Natural killer cell (primary cell): ENCODE data around the gene RAB8A. TPM values are rescaled to one million over a fixed set of nuclear protein-coding genes. Genes with fewer than 3 reads are reported as not detected.

Experiments
- ATAC-seq, 3 donors: fragments of 150-1000 bp in 2 of 3; fragments of 200-7000 bp in 1 of 3; cut with Tn5 transposase; 1 replicate in 1 of 3; 2 replicates in 2 of 3; pipeline ENCODE4 v1.10.0; 2021; ENCODE audit warnings: mild to moderate bottlenecking in 2 of 3, moderate library complexity in 2 of 3
- DNase-seq, 2 donors: peaks; one replicate each; pipeline versions ENCODE4 v3.0.0 to v3.0.0-alpha.2; 2013 to 2021; ENCODE audit warnings: mixed read lengths in 1 of 2
- H3K27ac ChIP-seq: one replicate; pipeline ENCODE4 v1.5.1; 2013; ENCODE audit warnings: mild to moderate bottlenecking, low read length
- H3K27me3 ChIP-seq: one replicate; pipeline ENCODE4 v1.6.1; 2013; ENCODE audit warnings: low read length; ENCODE audit not compliant: control insufficient read depth, insufficient read depth
- H3K36me3 ChIP-seq: one replicate; pipeline ENCODE4 v1.6.1; 2013; ENCODE audit warnings: low read length; ENCODE audit not compliant: control insufficient read depth, insufficient read depth
- H3K4me1 ChIP-seq: one replicate; pipeline ENCODE4 v1.6.1; 2013; ENCODE audit warnings: low read length; ENCODE audit not compliant: control insufficient read depth, insufficient read depth
- H3K4me3 ChIP-seq: one replicate; pipeline ENCODE4 v1.5.1; 2013; ENCODE audit warnings: low read length
- H3K9me3 ChIP-seq: one replicate; pipeline ENCODE4 v1.6.1; 2013; ENCODE audit warnings: low read length; ENCODE audit not compliant: control insufficient read depth, insufficient read depth
- H3K27ac Mint-ChIP-seq, 2 donors: one replicate each; pipeline ENCODE4 v1.8.0; 2022; ENCODE audit warnings: mild to moderate bottlenecking in 2 of 2, mixed read lengths in 2 of 2, moderate library complexity in 1 of 2
- H3K27me3 Mint-ChIP-seq, 2 donors: one replicate each; pipeline ENCODE4 v1.8.0; 2022; ENCODE audit warnings: low read depth in 2 of 2, mixed read lengths in 2 of 2
- H3K36me3 Mint-ChIP-seq: one replicate; pipeline ENCODE4 v1.8.0; 2022; ENCODE audit warnings: mixed read lengths
- H3K4me1 Mint-ChIP-seq, 2 donors: one replicate each; pipeline ENCODE4 v1.8.0; 2022; ENCODE audit warnings: mixed read lengths in 2 of 2
- H3K4me3 Mint-ChIP-seq: one replicate; pipeline ENCODE4 v1.8.0; 2022; ENCODE audit warnings: mild to moderate bottlenecking, moderate library complexity, mixed read lengths
- H3K9me3 Mint-ChIP-seq, 2 donors: one replicate each; pipeline ENCODE4 v1.8.0; 2022; ENCODE audit warnings: mixed read lengths in 2 of 2
- CTCF ChIP-seq: fragments of 200-600 bp; IDR thresholded peaks from one replicate; pipeline ENCODE4 v1.8.0; 2022; ENCODE audit warnings: antibody characterized with exemption
- WGBS: methylation state at CpG from one replicate; pipeline ENCODE4 v1.1.7; 2013; ENCODE audit warnings: missing lambda C conversion rate; ENCODE audit not compliant: insufficient coverage; 5-methylcytosine and 5-hydroxymethylcytosine counted together
- intact Hi-C: fragments of 100-400 bp; cut with micrococcal nuclease; formaldehyde crosslinking; loops from one replicate; pipeline ENCODE4 v1.14.2; 2022
- total RNA-seq, 4 donors: library from RNA; stranded (reverse); fragments of 120-200 nt in 1 of 4; gene quantifications; one replicate each; pipeline versions ENCODE4 v1.2.3 to v1.2.4, GENCODE V29; 2013 to 2022

Gene RAB8A
- total RNA-seq, 3 donors from 2014 or later (not counting 1 experiment from before 2014, with no cell fraction given): 137 to 161 (median 149) TPM

- intact Hi-C loops: no loop called here
- H3K27ac ChIP-seq: no peak overlapping the region
- peaks cover 9% of the 10 kb centered on the region for H3K36me3 Mint-ChIP-seq
Measured at GRCh38 chr19:16127080-16127479, 15.4 kb downstream of the RAB8A start.

GRCh38 chr19:16127776-16128371 lies 16.2 kb downstream of the RAB8A start:
- H3K9me3 Mint-ChIP-seq: peaks cover 8 to 9% of the 10 kb centered on the region in 2 donors
- H3K27ac Mint-ChIP-seq: peak overlapping the region in 1 of 2 donors; percentile 26
- no peak overlapping the region for H3K4me3 Mint-ChIP-seq
- Histone ChIP-seq H3K4me3 (no peak overlapping the region), H3K9me3 (no peaks in the 10 kb centered on the region), H3K27me3 (no peaks in the 10 kb centered on the region), H3K4me1 (peaks cover 7% of the 10 kb centered on the region), H3K36me3 (peaks cover 90% of the 10 kb centered on the region), H3K27ac (no peak overlapping the region)
- WGBS: 95% methylated on average over 21 of the region's 21 CpGs
- H3K36me3 Mint-ChIP-seq: peaks cover 17% of the 10 kb centered on the region
- no peak for TF ChIP-seq CTCF
- ATAC-seq (no peak), DNase-seq (no peak)
- no peaks in the 10 kb centered on the region for H3K27me3 Mint-ChIP-seq
- intact Hi-C loops: no loop called here
- H3K4me1 Mint-ChIP-seq: peaks cover 16 to 31% of the 10 kb centered on the region in 2 donors

More at GRCh38 chr19:16127080-16127479, 15.4 kb downstream of the RAB8A start:
- Mint-ChIP-seq H3K4me3 (no peak overlapping the region), H3K9me3 (peaks cover 8 to 9% of the 10 kb centered on the region in 2 donors), H3K4me1 (peaks cover 8 to 26% of the 10 kb centered on the region in 2 donors), H3K27ac (no peak overlapping the region), H3K27me3 (no peaks in the 10 kb centered on the region)
- peaks cover 90% of the 10 kb centered on the region for H3K36me3 ChIP-seq
- ATAC-seq (no peak), DNase-seq (no peak)
- no peak overlapping the region for H3K4me3 ChIP-seq
- H3K27me3 ChIP-seq: no peaks in the 10 kb centered on the region
- no peaks in the 10 kb centered on the region for H3K9me3 ChIP-seq
- peaks cover 6% of the 10 kb centered on the region for H3K4me1 ChIP-seq
- no peak for TF ChIP-seq CTCF
- WGBS: 98% methylated on average over 8 of the region's 11 CpGs

GRCh38 chr19:16131648-16132047 lies 20.0 kb downstream of the RAB8A start:
- no peak for TF ChIP-seq CTCF
- no peak for DNase-seq
- intact Hi-C loops: no loop called here
- Mint-ChIP-seq H3K27me3 (no peaks in the 10 kb centered on the region), H3K27ac (peak overlapping the region in 1 of 2 donors; percentile 31), H3K4me3 (no peak overlapping the region), H3K9me3 (peaks cover 8 to 9% of the 10 kb centered on the region in 2 donors), H3K4me1 (peaks cover 46 to 47% of the 10 kb centered on the region in 2 donors), H3K36me3 (peaks cover 25% of the 10 kb centered on the region)
- Histone ChIP-seq H3K36me3 (peaks cover 70% of the 10 kb centered on the region), H3K4me1 (peaks cover 37% of the 10 kb centered on the region), H3K27ac (no peak overlapping the region), H3K4me3 (no peak overlapping the region), H3K27me3 (no peaks in the 10 kb centered on the region), H3K9me3 (no peaks in the 10 kb centered on the region)
- WGBS: 100% methylated on average over 3 of the region's 3 CpGs
- ATAC-seq: no peak

- Histone ChIP-seq H3K9me3 (no peaks in the 10 kb centered on the region), H3K4me1 (peaks cover 58% of the 10 kb centered on the region), H3K36me3 (peaks cover 50% of the 10 kb centered on the region), H3K4me3 (no peak overlapping the region), H3K27me3 (no peaks in the 10 kb centered on the region), H3K27ac (no peak overlapping the region)
- Mint-ChIP-seq H3K27ac (peak overlapping the region; percentile 73 to 76), H3K4me1 (peaks cover 65 to 66% of the 10 kb centered on the region in 2 donors), H3K9me3 (peaks cover 9 to 11% of the 10 kb centered on the region in 2 donors), H3K36me3 (peaks cover 25% of the 10 kb centered on the region), H3K4me3 (no peak overlapping the region), H3K27me3 (no peaks in the 10 kb centered on the region)
- intact Hi-C loops: no loop called here
- TF ChIP-seq CTCF: no peak
- ATAC-seq: no peak
- no peak for DNase-seq
- 96% methylated on average over 4 of the region's 4 CpGs for WGBS
Measured at GRCh38 chr19:16133818-16134217, 22.1 kb downstream of the RAB8A start.
